AG04450 (cell line): ENCODE measurements around the gene PDZRN3. TPM values are rescaled to one million over a fixed set of nuclear protein-coding genes. Genes with fewer than 3 reads are reported as not detected.

ENCODE experiments used
- CTCF ChIA-PET: fragments of 300-600, 350-600 bp; formaldehyde crosslinking; extraction: SDS; loops from one replicate; lab custom pipeline; 2022; ENCODE audit warnings: antibody characterized with exemption, inconsistent platforms; lab: Charles Lee
- POLR2A ChIA-PET: fragments of 350-600 bp; formaldehyde crosslinking; extraction: SDS; loops from one replicate; lab custom pipeline; 2021; ENCODE audit warnings: antibody characterized with exemption, inconsistent platforms; lab: Yijun Ruan, JAX
- DNase-seq: peaks from one replicate; pipeline ENCODE4 v3.0.0-alpha.2; 2011; ENCODE audit warnings: low read depth, low spot score
- H3K27ac ChIP-seq: one replicate; pipeline ENCODE4 v1.5.1; 2012; ENCODE audit warnings: low read depth, low read length, control low read depth
- H3K27me3 ChIP-seq: one replicate; pipeline ENCODE4 v1.6.0; 2012; ENCODE audit warnings: low read length; ENCODE audit not compliant: control insufficient read depth, insufficient read depth
- H3K4me3 ChIP-seq: 2 replicates; pipeline ENCODE4 v1.5.1; 2011; ENCODE audit warnings: mild to moderate bottlenecking, low read depth, low read length, control low read depth
- H3K9me3 ChIP-seq: 2 replicates; pipeline ENCODE4 v1.5.1; 2012; ENCODE audit warnings: low read length; ENCODE audit not compliant: control insufficient read depth, insufficient read depth
- CTCF ChIP-seq: IDR thresholded peaks from 2 replicates; pipeline ENCODE4 v1.5.1; 2011; ENCODE audit warnings: low read depth, low read length, control low read depth, inconsistent platforms
- polyA plus RNA-seq: library from polyadenylated mRNA; depleted of rRNA; stranded (reverse); fragments of >200 nt; gene quantifications from 2 replicates; pipeline ENCODE4 v1.2.3, GENCODE V29; 2011

PDZRN3 gene
- polyA plus RNA-seq, 1 experiment: 14.7 TPM

- CTCF ChIA-PET: interaction anchor here (0.6 to 0.7 kb wide), 3 partner anchors 11 to 99 kb away, joined by 3 read pairs; no protein-coding TSS in a partner anchor
- no peak for DNase-seq
- Histone ChIP-seq H3K9me3 (no peaks in the 10 kb centered on the region), H3K27ac (no peak overlapping the region), H3K27me3 (no peaks in the 10 kb centered on the region), H3K4me3 (no peak overlapping the region)
- POLR2A ChIA-PET: interaction anchor here (0.7 kb wide), 1 partner anchor 54 kb away, joined by 3 read pairs; no protein-coding TSS in a partner anchor
- TF ChIP-seq CTCF: no peak
Observed at GRCh38 chr3:73601011-73601410, 23.7 kb downstream of the PDZRN3 start.

DNA sequence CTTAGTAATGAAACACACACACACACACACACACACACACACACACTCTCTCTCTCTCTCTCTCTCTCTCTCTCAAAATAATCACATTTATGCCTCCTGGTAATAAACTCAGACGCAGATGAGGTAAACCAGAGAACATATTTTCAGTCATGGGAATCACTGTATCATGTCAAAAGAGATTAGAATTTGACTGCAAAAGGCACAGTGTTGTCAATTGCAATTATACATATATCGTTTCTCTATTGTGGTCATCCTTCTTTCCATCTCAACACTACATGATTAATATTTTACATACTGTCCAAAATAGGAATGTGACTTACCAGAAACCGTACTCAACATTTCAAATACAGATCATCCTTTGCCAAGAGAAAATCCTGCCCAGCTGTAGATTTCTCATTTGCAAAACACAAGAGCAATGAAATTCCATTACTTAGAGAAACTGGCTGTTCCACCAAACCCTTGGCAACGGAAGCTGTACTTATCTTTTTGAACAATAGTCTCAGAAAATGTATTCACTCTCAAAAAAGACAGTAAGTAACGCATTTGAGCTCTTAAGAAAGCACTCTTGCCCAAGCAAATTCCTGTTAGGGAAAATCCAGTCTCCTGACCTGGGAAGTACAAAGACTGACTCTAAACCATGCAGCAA is 24.3 kb downstream of the PDZRN3 start:
- CTCF ChIA-PET: interaction anchor here (0.6 to 0.7 kb wide), 2 partner anchors 92 to 98 kb away, joined by 3 read pairs; no protein-coding TSS in a partner anchor

GRCh38 chr3:73599605-73600004 is 25.1 kb downstream of the PDZRN3 start:
- no peak for TF ChIP-seq CTCF
- no peak for DNase-seq
- CTCF ChIA-PET: no interaction called here
- no peak overlapping the region for H3K27ac ChIP-seq
- no peaks in the 10 kb centered on the region for H3K9me3 ChIP-seq
- H3K4me3 ChIP-seq: no peak overlapping the region
- no peaks in the 10 kb centered on the region for H3K27me3 ChIP-seq
- POLR2A ChIA-PET: no interaction called here

More for the DNA sequence above, 24.3 kb downstream of the PDZRN3 start:
- Histone ChIP-seq H3K27ac (no peak overlapping the region), H3K27me3 (no peaks in the 10 kb centered on the region), H3K4me3 (no peak overlapping the region), H3K9me3 (no peaks in the 10 kb centered on the region)
- DNase-seq: no peak
- POLR2A ChIA-PET: interaction anchor here (0.5 to 0.7 kb wide), 2 partner anchors 53 to 60 kb away, joined by 3 to 7 read pairs; no protein-coding TSS in a partner anchor
- TF ChIP-seq CTCF: no peak

- TF ChIP-seq CTCF: no peak
- H3K9me3 ChIP-seq: no peaks in the 10 kb centered on the region
- H3K27me3 ChIP-seq: no peaks in the 10 kb centered on the region
- ChIA-PET POLR2A (interaction anchor here (0.7 kb wide), 1 partner anchor 17 kb away, joined by 6 read pairs; no protein-coding TSS in a partner anchor), CTCF (interaction anchor here (1.2 kb wide), 1 partner anchor 89 kb away, joined by 3 read pairs; no protein-coding TSS in a partner anchor)
- no peak for DNase-seq
- no peak overlapping the region for H3K27ac ChIP-seq
- H3K4me3 ChIP-seq: no peak overlapping the region
Observed at GRCh38 chr3:73597476-73597875, 27.3 kb downstream of the PDZRN3 start.
